DMS114 treated with DMSO at 0.1 percent for 48 hours (cell line): ENCODE results near the gene CLIC5.

Experiments used
- DNase-seq: peaks from one replicate; lab custom pipeline; 2025; ENCODE audit not compliant: unreplicated experiment; lab: John Stamatoyannopoulos, UW

CLIC5 gene

GRCh38 chr6:45965792-45966191 lies 49.9 kb downstream of the CLIC5 start:
- no peak for DNase-seq

GRCh38 chr6:45965007-45965406 lies 50.7 kb downstream of the CLIC5 start:
- no peak for DNase-seq

GRCh38 chr6:45964300-45964699 lies 51.4 kb downstream of the CLIC5 start:
- DNase-seq: no peak

GRCh38 chr6:45963896-45964295 lies 51.8 kb downstream of the CLIC5 start:
- no peak for DNase-seq

GRCh38 chr6:45961125-45961524 lies 54.5 kb downstream of the CLIC5 start:
- DNase-seq: no peak

GRCh38 chr6:45959534-45960145 lies 56.0 kb downstream of the CLIC5 start:
- DNase-seq: no peak

GRCh38 chr6:45956663-45957062 lies 59.0 kb downstream of the CLIC5 start:
- DNase-seq: no peak

- DNase-seq: no peak
These were observed 59.5 kb downstream of the CLIC5 start for GRCh38 chr6:45956176-45956575.

- DNase-seq: no peak
These were observed 60.1 kb downstream of the CLIC5 start for GRCh38 chr6:45955597-45955996.

- no peak for DNase-seq
These were observed 63.1 kb downstream of the CLIC5 start for GRCh38 chr6:45952546-45952945.

- DNase-seq: no peak
These were observed 63.5 kb downstream of the CLIC5 start for GRCh38 chr6:45952168-45952529.

GRCh38 chr6:45951321-45952167 lies 64.1 kb downstream of the CLIC5 start:
- DNase-seq: no peak

- DNase-seq: no peak
These were observed 66.4 kb downstream of the CLIC5 start for GRCh38 chr6:45949256-45949655.

GRCh38 chr6:45947807-45948206 lies 67.9 kb downstream of the CLIC5 start:
- no peak for DNase-seq

GRCh38 chr6:45946887-45947286 lies 68.8 kb downstream of the CLIC5 start:
- no peak for DNase-seq

GRCh38 chr6:45946352-45946751 lies 69.3 kb downstream of the CLIC5 start:
- DNase-seq: no peak

GRCh38 chr6:45942953-45943352 lies 72.7 kb downstream of the CLIC5 start:
- DNase-seq: no peak

GRCh38 chr6:45933855-45934254 lies 81.8 kb downstream of the CLIC5 start:
- no peak for DNase-seq

GRCh38 chr6:45931232-45931631 lies 84.4 kb downstream of the CLIC5 start:
- no peak for DNase-seq

GRCh38 chr6:45930420-45931040 lies 85.1 kb downstream of the CLIC5 start:
- DNase-seq: peak; percentile 62

- DNase-seq: no peak
These were observed 86.0 kb downstream of the CLIC5 start for GRCh38 chr6:45929421-45930361.
